Erythroblast (primary cell): ENCODE measurements around the gene EPN1.

Experiments used
- GATA1 ChIP-seq: IDR thresholded peaks from 2 replicates; pipeline ENCODE4 v1.6.1; 2011; ENCODE audit warnings: low read depth, mild to moderate bottlenecking, control low read depth, low read length, moderate library complexity
- POLR2A ChIP-seq: IDR thresholded peaks from 2 replicates; pipeline ENCODE4 v1.6.1; 2011; ENCODE audit warnings: mild to moderate bottlenecking, low read length

DNA sequence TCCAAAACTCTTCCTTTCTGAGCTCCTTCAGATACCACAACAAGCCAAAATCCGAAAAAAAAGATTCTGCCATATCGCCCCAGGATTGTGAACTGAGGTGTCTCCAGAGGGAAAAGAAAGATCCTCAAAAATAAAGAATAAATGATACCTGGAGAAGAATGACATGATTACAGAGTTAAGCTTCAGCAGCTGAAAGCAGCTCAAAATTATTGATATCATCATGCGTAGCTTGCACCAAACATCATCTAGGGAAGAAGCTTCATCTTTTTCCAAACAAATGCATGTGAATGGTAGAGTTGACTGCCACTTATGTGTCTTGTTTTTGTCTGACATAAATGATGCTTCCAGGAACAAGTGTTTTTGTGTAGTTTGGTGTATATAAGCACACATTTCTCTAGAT is 63.3 kb downstream of the EPN1 start, which contains the start of gene NLRP9:
- TF ChIP-seq POLR2A (no peak), GATA1 (no peak)
